ENCODE measurements around the gene BTC.

BTC gene

DNA sequence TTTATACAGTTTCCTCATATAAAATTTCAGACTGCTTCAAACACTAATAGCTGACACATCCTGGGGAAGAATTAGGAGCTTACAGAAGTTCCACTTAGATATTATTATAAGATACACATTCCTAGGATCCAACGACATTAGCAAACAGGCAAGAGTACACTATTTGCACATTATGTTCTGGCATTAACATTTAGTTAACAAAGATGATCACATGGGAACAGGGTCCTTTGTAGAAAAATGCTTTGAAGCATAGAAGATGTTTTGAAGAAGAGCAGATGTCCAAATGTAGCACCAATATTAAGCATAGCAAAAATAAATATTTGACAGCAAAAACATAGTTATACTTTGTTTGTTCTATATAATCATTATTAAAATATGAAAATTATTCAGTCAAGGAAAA is 52.1 kb downstream of the BTC start:
- Histone ChIP-seq H4K8ac (ENCODE audit: low read depth, low read length) (no peak overlapping the region), H2BK12ac (ENCODE audit: low read length) (no peak overlapping the region), H2AK5ac (ENCODE audit: low read depth, low read length) (no peak overlapping the region), H3K27me3 (ENCODE audit: control insufficient read depth in 3 of 3, insufficient read depth in 3 of 3, low read depth in 1 of 3, low read length in 3 of 3) (no peaks in the 10 kb centered on the region), H3K4me1 (ENCODE audit: control insufficient read depth in 2 of 2, insufficient read depth in 1 of 2, low read depth in 1 of 2, low read length in 2 of 2) (no peaks in the 10 kb centered on the region), H3K14ac (ENCODE audit: low read length) (no peak overlapping the region), H3K27ac (replicated peaks; ENCODE audit: low read length) (no peak overlapping the region), H3K23ac (ENCODE audit: low read depth, low read length, poor library complexity) (no peak overlapping the region), H3K4me3 (ENCODE audit: low read length in 2 of 2) (no peak overlapping the region), H3K36me3 (replicated peaks in 1 of 2; ENCODE audit: control insufficient read depth in 2 of 2, insufficient read depth in 2 of 2, low read length in 2 of 2) (no peaks in the 10 kb centered on the region), H3K79me1 (ENCODE audit: low read depth, low read length) (no peaks in the 10 kb centered on the region), H3K4me2 (ENCODE audit: insufficient read depth, low read length, poor library complexity, severe bottlenecking) (no peak overlapping the region), H2BK120ac (ENCODE audit: low read depth, low read length) (no peak overlapping the region), H3K9me3 (replicated peaks in 1 of 2; ENCODE audit: control insufficient read depth in 2 of 2, insufficient read depth in 1 of 2, low read depth in 1 of 2, low read length in 2 of 2) (no peaks in the 10 kb centered on the region), H2AFZ (ENCODE audit: low read length) (no peak overlapping the region), H4K91ac (ENCODE audit: low read depth, low read length, poor library complexity) (no peak overlapping the region), H3K18ac (ENCODE audit: low read length) (no peak overlapping the region), H2BK15ac (ENCODE audit: low read length) (no peak overlapping the region), H3K9ac (ENCODE audit: low read depth, low read length, poor library complexity) (no peak overlapping the region), H3K4ac (ENCODE audit: low read length) (no peak overlapping the region), H2BK5ac (ENCODE audit: low read length) (no peak overlapping the region)
- no CpG with 5 or more reads among the region's 1 CpG for WGBS, 2 donors (ENCODE audit: extremely low coverage in 2 of 2, insufficient read length in 2 of 2, insufficient replicate concordance in 1 of 2)
- no peak for DNase-seq (ENCODE audit: low spot score)

DNA sequence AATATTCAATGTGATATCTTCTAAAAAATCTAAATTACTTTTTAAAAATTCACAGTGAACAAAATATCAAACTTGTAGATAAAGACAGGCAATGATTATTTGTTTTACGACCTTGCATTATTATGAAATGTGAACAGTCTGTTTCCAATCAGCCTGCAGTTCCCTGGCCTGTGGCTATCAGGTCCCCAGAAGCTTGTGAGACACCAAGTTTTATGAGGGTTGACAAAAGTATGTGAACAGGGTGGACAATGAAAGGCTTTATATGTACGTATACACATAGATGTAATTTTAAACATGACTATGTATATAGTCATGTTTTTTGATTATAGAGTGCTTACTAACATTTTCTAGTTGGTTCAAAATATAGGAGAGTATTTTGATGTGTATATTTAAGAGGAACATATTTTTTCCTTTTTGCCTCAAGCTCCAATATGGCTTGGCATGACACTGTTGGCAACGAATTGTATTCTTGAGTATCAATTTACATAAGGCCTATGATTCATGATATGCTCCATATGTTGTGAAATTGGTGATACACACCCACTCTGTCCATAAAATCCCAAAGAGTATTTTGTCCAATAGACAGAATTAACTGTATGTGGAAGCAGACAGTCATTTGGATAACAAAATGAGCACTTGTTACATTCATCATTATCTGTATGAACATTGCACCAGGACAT is 55.7 kb downstream of the BTC start:
- no peaks in the 10 kb centered on the region for H3K4me1 ChIP-seq (ENCODE audit: control insufficient read depth in 2 of 2, insufficient read depth in 1 of 2, low read depth in 1 of 2, low read length in 2 of 2)
- no peak overlapping the region for H2AK5ac ChIP-seq (ENCODE audit: low read depth, low read length)
- no peak overlapping the region for H2BK12ac ChIP-seq (ENCODE audit: low read length)
- H3K4ac ChIP-seq (ENCODE audit: low read length) = no peak overlapping the region
- H3K4me3 ChIP-seq (ENCODE audit: low read length in 2 of 2) = no peak overlapping the region
- no peak overlapping the region for H2AFZ ChIP-seq (ENCODE audit: low read length)
- no peak overlapping the region for H2BK120ac ChIP-seq (ENCODE audit: low read depth, low read length)
- no peak overlapping the region for H2BK5ac ChIP-seq (ENCODE audit: low read length)
- H3K9ac ChIP-seq (ENCODE audit: low read depth, low read length, poor library complexity) = no peak overlapping the region
- no peaks in the 10 kb centered on the region for H3K9me3 ChIP-seq (replicated peaks in 1 of 2; ENCODE audit: control insufficient read depth in 2 of 2, insufficient read depth in 1 of 2, low read depth in 1 of 2, low read length in 2 of 2)
- no peaks in the 10 kb centered on the region for H3K79me1 ChIP-seq (ENCODE audit: low read depth, low read length)
- WGBS, 2 donors (ENCODE audit: extremely low coverage in 2 of 2, insufficient read length in 2 of 2, insufficient replicate concordance in 1 of 2) = no CpG with 5 or more reads among the region's 3 CpGs
- no peak for DNase-seq (ENCODE audit: low spot score)
- no peak overlapping the region for H3K4me2 ChIP-seq (ENCODE audit: insufficient read depth, low read length, poor library complexity, severe bottlenecking)
- H3K14ac ChIP-seq (ENCODE audit: low read length) = no peak overlapping the region
- H3K36me3 ChIP-seq (replicated peaks in 1 of 2; ENCODE audit: control insufficient read depth in 2 of 2, insufficient read depth in 2 of 2, low read length in 2 of 2) = no peaks in the 10 kb centered on the region
- H3K23ac ChIP-seq (ENCODE audit: low read depth, low read length, poor library complexity) = no peak overlapping the region
- H3K27ac ChIP-seq (replicated peaks; ENCODE audit: low read length) = no peak overlapping the region
- H3K27me3 ChIP-seq (ENCODE audit: control insufficient read depth in 3 of 3, insufficient read depth in 3 of 3, low read depth in 1 of 3, low read length in 3 of 3) = no peaks in the 10 kb centered on the region
- H3K18ac ChIP-seq (ENCODE audit: low read length) = no peak overlapping the region
- H2BK15ac ChIP-seq (ENCODE audit: low read length) = no peak overlapping the region
- no peak overlapping the region for H4K91ac ChIP-seq (ENCODE audit: low read depth, low read length, poor library complexity)
- no peak overlapping the region for H4K8ac ChIP-seq (ENCODE audit: low read depth, low read length)

DNA sequence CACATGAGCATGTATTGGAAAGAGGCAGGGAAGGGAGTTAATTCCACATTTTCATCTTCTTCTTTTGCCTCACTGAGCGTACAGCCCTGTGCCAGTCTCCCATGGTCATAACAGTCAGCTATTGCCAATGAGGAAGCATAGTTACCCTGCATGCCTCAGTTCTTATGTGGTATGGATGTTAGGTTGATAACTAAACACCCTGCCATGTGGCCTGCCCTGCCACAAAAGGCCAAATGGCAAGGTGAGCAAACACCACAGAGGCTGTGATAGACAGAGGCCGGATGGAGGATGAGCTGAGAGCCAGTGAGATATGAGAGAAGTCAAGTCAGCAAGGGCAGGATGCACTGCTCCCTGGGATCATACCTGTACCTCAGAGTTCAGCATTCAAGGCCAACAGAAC is 59.3 kb downstream of the BTC start:
- no peaks in the 10 kb centered on the region for H3K79me1 ChIP-seq (ENCODE audit: low read depth, low read length)
- WGBS, 2 donors (ENCODE audit: extremely low coverage in 2 of 2, insufficient read length in 2 of 2, insufficient replicate concordance in 1 of 2) = no CpG with 5 or more reads among the region's 2 CpGs
- no peak overlapping the region for H4K8ac ChIP-seq (ENCODE audit: low read depth, low read length)
- H3K27me3 ChIP-seq (ENCODE audit: control insufficient read depth in 3 of 3, insufficient read depth in 3 of 3, low read depth in 1 of 3, low read length in 3 of 3) = no peaks in the 10 kb centered on the region
- no peak overlapping the region for H2AK5ac ChIP-seq (ENCODE audit: low read depth, low read length)
- peaks cover 0 to 4% of the 10 kb centered on the region in 2 donors for H3K4me1 ChIP-seq (ENCODE audit: control insufficient read depth in 2 of 2, insufficient read depth in 1 of 2, low read depth in 1 of 2, low read length in 2 of 2)
- H2BK12ac ChIP-seq (ENCODE audit: low read length) = no peak overlapping the region
- no peak overlapping the region for H3K4me2 ChIP-seq (ENCODE audit: insufficient read depth, low read length, poor library complexity, severe bottlenecking)
- no peak overlapping the region for H3K4ac ChIP-seq (ENCODE audit: low read length)
- DNase-seq (ENCODE audit: low spot score) = no peak
- H4K91ac ChIP-seq (ENCODE audit: low read depth, low read length, poor library complexity) = no peak overlapping the region
- H2AFZ ChIP-seq (ENCODE audit: low read length) = no peak overlapping the region
- H2BK5ac ChIP-seq (ENCODE audit: low read length) = no peak overlapping the region
- no peak overlapping the region for H2BK120ac ChIP-seq (ENCODE audit: low read depth, low read length)
- peak overlapping the region; percentile 7 for H3K18ac ChIP-seq (ENCODE audit: low read length)
- peak overlapping the region; percentile 64 for H3K9ac ChIP-seq (ENCODE audit: low read depth, low read length, poor library complexity)
- H3K4me3 ChIP-seq (ENCODE audit: low read length in 2 of 2) = no peak overlapping the region
- H3K27ac ChIP-seq (replicated peaks; ENCODE audit: low read length) = no peak overlapping the region
- no peak overlapping the region for H2BK15ac ChIP-seq (ENCODE audit: low read length)
- H3K9me3 ChIP-seq (replicated peaks in 1 of 2; ENCODE audit: control insufficient read depth in 2 of 2, insufficient read depth in 1 of 2, low read depth in 1 of 2, low read length in 2 of 2) = no peaks in the 10 kb centered on the region
- peak overlapping the region; percentile 59 for H3K14ac ChIP-seq (ENCODE audit: low read length)
- H3K36me3 ChIP-seq (replicated peaks in 1 of 2; ENCODE audit: control insufficient read depth in 2 of 2, insufficient read depth in 2 of 2, low read length in 2 of 2) = no peaks in the 10 kb centered on the region
- peak overlapping the region; percentile 62 for H3K23ac ChIP-seq (ENCODE audit: low read depth, low read length, poor library complexity)

DNA sequence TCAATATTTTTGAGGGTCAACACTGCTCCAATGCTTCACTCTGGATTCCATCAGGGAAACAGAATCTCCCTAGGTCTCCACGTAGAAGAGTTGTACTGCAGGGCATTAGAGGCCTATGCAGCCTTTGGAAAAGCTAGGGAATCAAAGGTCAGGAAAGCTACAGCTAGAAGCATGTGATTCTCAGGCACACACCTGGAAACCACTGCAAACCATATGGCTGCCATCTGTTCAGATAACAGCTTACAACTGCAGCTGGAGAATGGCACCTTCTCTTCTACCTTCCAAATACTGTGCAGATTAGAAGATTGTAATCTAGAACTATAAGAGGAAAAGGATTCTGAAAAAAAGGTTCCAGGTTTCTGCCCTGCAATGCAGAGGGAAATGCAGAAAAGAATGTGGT is 60.6 kb downstream of the BTC start:
- no peak for DNase-seq (ENCODE audit: low spot score)
- no peak overlapping the region for H3K14ac ChIP-seq (ENCODE audit: low read length)
- no peak overlapping the region for H4K91ac ChIP-seq (ENCODE audit: low read depth, low read length, poor library complexity)
- H3K4ac ChIP-seq (ENCODE audit: low read length) = no peak overlapping the region
- no peak overlapping the region for H3K4me3 ChIP-seq (ENCODE audit: low read length in 2 of 2)
- H3K9me3 ChIP-seq (replicated peaks in 1 of 2; ENCODE audit: control insufficient read depth in 2 of 2, insufficient read depth in 1 of 2, low read depth in 1 of 2, low read length in 2 of 2) = no peaks in the 10 kb centered on the region
- no peaks in the 10 kb centered on the region for H3K27me3 ChIP-seq (ENCODE audit: control insufficient read depth in 3 of 3, insufficient read depth in 3 of 3, low read depth in 1 of 3, low read length in 3 of 3)
- no peak overlapping the region for H3K18ac ChIP-seq (ENCODE audit: low read length)
- no peaks in the 10 kb centered on the region for H3K36me3 ChIP-seq (replicated peaks in 1 of 2; ENCODE audit: control insufficient read depth in 2 of 2, insufficient read depth in 2 of 2, low read length in 2 of 2)
- H2BK12ac ChIP-seq (ENCODE audit: low read length) = no peak overlapping the region
- H3K23ac ChIP-seq (ENCODE audit: low read depth, low read length, poor library complexity) = no peak overlapping the region
- H2BK15ac ChIP-seq (ENCODE audit: low read length) = no peak overlapping the region
- no peak overlapping the region for H2BK5ac ChIP-seq (ENCODE audit: low read length)
- no peak overlapping the region for H3K9ac ChIP-seq (ENCODE audit: low read depth, low read length, poor library complexity)
- no peak overlapping the region for H4K8ac ChIP-seq (ENCODE audit: low read depth, low read length)
- H3K4me1 ChIP-seq (ENCODE audit: control insufficient read depth in 2 of 2, insufficient read depth in 1 of 2, low read depth in 1 of 2, low read length in 2 of 2) = peaks cover 0 to 4% of the 10 kb centered on the region in 2 donors
- no peaks in the 10 kb centered on the region for H3K79me1 ChIP-seq (ENCODE audit: low read depth, low read length)
- no peak overlapping the region for H3K4me2 ChIP-seq (ENCODE audit: insufficient read depth, low read length, poor library complexity, severe bottlenecking)
- no peak overlapping the region for H2BK120ac ChIP-seq (ENCODE audit: low read depth, low read length)
- whole genome bisulfite sequencing, 2 donors (ENCODE audit: extremely low coverage in 2 of 2, insufficient read length in 2 of 2, insufficient replicate concordance in 1 of 2) = no CpG with 5 or more reads among the region's 1 CpG
- no peak overlapping the region for H3K27ac ChIP-seq (replicated peaks; ENCODE audit: low read length)
- H2AK5ac ChIP-seq (ENCODE audit: low read depth, low read length) = no peak overlapping the region
- no peak overlapping the region for H2AFZ ChIP-seq (ENCODE audit: low read length)
